OCI-LY1 (cell line): ENCODE data around the gene TMEM266.

Experiments
- H2AFZ ChIP-seq: fragments of 200-600 bp; sonication (generic), shearing (Covaris generic); 2 replicates; pipeline ENCODE4 v1.6.0; 2014; ENCODE audit warnings: antibody characterized with exemption, mild to moderate bottlenecking, low read length
- H3F3A ChIP-seq: fragments of 200-600 bp; sonication (generic), shearing (Covaris generic); 2 replicates; pipeline ENCODE4 v1.6.0; 2014; ENCODE audit warnings: mild to moderate bottlenecking, antibody characterized with exemption, low read length, moderate library complexity; ENCODE audit not compliant: insufficient read depth
- H3K27ac ChIP-seq: fragments of 200-600 bp; sonication (generic); 2 replicates; pipeline ENCODE4 v1.5.1; 2014; ENCODE audit warnings: low read length, mixed run types, mild to moderate bottlenecking, low read depth; ENCODE audit not compliant: poor library complexity, severe bottlenecking
- H3K27me3 ChIP-seq: fragments of 200-600 bp; sonication (generic); 2 replicates; pipeline ENCODE4 v1.6.0; 2014; ENCODE audit warnings: antibody characterized with exemption, mild to moderate bottlenecking, low read length, moderate library complexity; ENCODE audit not compliant: insufficient read depth
- H3K36me3 ChIP-seq: fragments of 200-600 bp; sonication (generic); 2 replicates; pipeline ENCODE4 v1.6.1; 2014; ENCODE audit warnings: mild to moderate bottlenecking, antibody characterized with exemption, low read length, moderate library complexity, mixed read lengths; ENCODE audit not compliant: insufficient read depth
- H3K4me1 ChIP-seq: fragments of 200-600 bp; sonication (generic); 2 replicates; pipeline ENCODE4 v1.5.1; 2014; ENCODE audit warnings: mild to moderate bottlenecking, low read length, moderate library complexity; ENCODE audit not compliant: insufficient read depth, severe bottlenecking
- H3K4me2 ChIP-seq: fragments of 200-600 bp; sonication (generic), shearing (Covaris generic); 2 replicates; pipeline ENCODE4 v1.6.1; 2014; ENCODE audit warnings: low read length
- H3K4me3 ChIP-seq: fragments of 200-600 bp; sonication (generic); 2 replicates; pipeline ENCODE4 v1.5.1; 2014; ENCODE audit warnings: low read length, low read depth, mild to moderate bottlenecking, mixed read lengths; ENCODE audit not compliant: poor library complexity, severe bottlenecking
- H3K79me2 ChIP-seq: fragments of 200-600 bp; shearing (Covaris generic); 2 replicates; pipeline ENCODE4 v1.6.1; 2016; ENCODE audit warnings: mixed run types, low read length, mixed read lengths; ENCODE audit not compliant: insufficient read depth
- H3K9ac ChIP-seq: fragments of 200-600 bp; sonication (generic), shearing (Covaris generic); 2 replicates; pipeline ENCODE4 v1.6.1; 2014; ENCODE audit warnings: mild to moderate bottlenecking, low read length, mixed read lengths
- H3K9me2 ChIP-seq: fragments of 200-600 bp; sonication (generic), shearing (Covaris generic); 2 replicates; pipeline ENCODE4 v1.6.1; 2014; ENCODE audit warnings: low read depth, mild to moderate bottlenecking, low read length, mixed read lengths
- H3K9me3 ChIP-seq: fragments of 200-600 bp; shearing (Covaris generic); 2 replicates; pipeline ENCODE4 v1.6.1; 2014; ENCODE audit warnings: low read length, mixed read lengths
- H4K20me1 ChIP-seq: fragments of 200-600 bp; sonication (generic), shearing (Covaris generic); 2 replicates; pipeline ENCODE4 v1.6.0; 2016; ENCODE audit warnings: mild to moderate bottlenecking, low read length; ENCODE audit not compliant: insufficient read depth
- CTCF ChIP-seq: fragments of 200-600 bp; sonication (generic), shearing (Covaris generic); IDR thresholded peaks from 2 replicates; pipeline ENCODE4 v1.5.1; 2017; ENCODE audit warnings: mild to moderate bottlenecking, antibody characterized with exemption, low read length, moderate library complexity, mixed read lengths
- EZH2 ChIP-seq: fragments of 200-600 bp; sonication (generic), shearing (Covaris generic); IDR thresholded peaks from 2 replicates; pipeline ENCODE4 v1.8.0; 2017; ENCODE audit warnings: borderline replicate concordance, mixed run types, mild to moderate bottlenecking, antibody characterized with exemption, low read length, moderate library complexity, mixed read lengths

Gene TMEM266

DNA sequence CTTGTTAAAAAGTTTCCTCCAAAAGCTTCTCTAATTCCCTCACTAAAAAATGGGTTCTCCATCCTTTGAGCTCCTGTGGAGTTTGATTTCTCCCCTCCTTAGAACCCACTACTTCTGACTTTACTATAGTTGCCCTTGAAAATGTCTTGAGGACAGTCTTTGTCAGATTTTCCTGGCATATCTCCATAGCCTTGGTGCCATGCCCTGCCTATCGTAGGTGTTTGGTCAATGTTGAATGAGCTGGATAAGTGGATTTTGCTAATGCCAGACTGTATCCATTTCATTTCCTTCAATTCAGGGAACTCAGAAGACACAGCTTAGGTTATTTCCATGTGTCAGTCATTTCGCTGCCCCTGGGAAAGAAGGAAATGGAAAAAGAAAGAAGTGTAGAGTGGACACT, 40.6 kb downstream of the TMEM266 start:
- H3K36me3 ChIP-seq: no peaks in the 10 kb centered on the region
- H3K4me1 ChIP-seq: no peaks in the 10 kb centered on the region
- no peak overlapping the region for H3K4me3 ChIP-seq
- no peaks in the 10 kb centered on the region for H3K79me2 ChIP-seq
- H3F3A ChIP-seq: no peaks in the 10 kb centered on the region
- H3K9ac ChIP-seq: no peak overlapping the region
- no peaks in the 10 kb centered on the region; the same call in 1 of the 2 replicates for H3K27me3 ChIP-seq
- no peak overlapping the region for H3K27ac ChIP-seq
- H3K9me2 ChIP-seq: no peaks in the 10 kb centered on the region
- TF ChIP-seq CTCF (no peak), EZH2 (no peak)
- no peaks in the 10 kb centered on the region for H4K20me1 ChIP-seq
- H3K9me3 ChIP-seq: no peaks in the 10 kb centered on the region
- H3K4me2 ChIP-seq: no peak overlapping the region
- no peak overlapping the region for H2AFZ ChIP-seq

GRCh38 chr15:76101655-76102054, 41.9 kb downstream of the TMEM266 start:
- Histone ChIP-seq H2AFZ (no peak overlapping the region), H3K27ac (no peak overlapping the region), H3K4me2 (no peak overlapping the region), H3K4me1 (no peaks in the 10 kb centered on the region), H3K4me3 (no peak overlapping the region), H4K20me1 (no peaks in the 10 kb centered on the region), H3K79me2 (no peaks in the 10 kb centered on the region), H3K9me3 (no peaks in the 10 kb centered on the region), H3K27me3 (no peaks in the 10 kb centered on the region; the same call in 1 of the 2 replicates), H3K36me3 (no peaks in the 10 kb centered on the region), H3K9ac (no peak overlapping the region), H3K9me2 (no peaks in the 10 kb centered on the region), H3F3A (no peaks in the 10 kb centered on the region)
- TF ChIP-seq EZH2 (no peak), CTCF (no peak)

- TF ChIP-seq CTCF (no peak), EZH2 (no peak)
- H3K79me2 ChIP-seq: no peaks in the 10 kb centered on the region
- no peak overlapping the region for H2AFZ ChIP-seq
- peaks cover 5% of the 10 kb centered on the region; the same call in 1 of the 2 replicates for H3K27me3 ChIP-seq
- H3K4me2 ChIP-seq: no peak overlapping the region
- H3K9ac ChIP-seq: no peak overlapping the region
- no peaks in the 10 kb centered on the region for H3K4me1 ChIP-seq
- no peak overlapping the region for H3K27ac ChIP-seq
- H3F3A ChIP-seq: no peaks in the 10 kb centered on the region
- no peaks in the 10 kb centered on the region for H4K20me1 ChIP-seq
- H3K9me3 ChIP-seq: no peaks in the 10 kb centered on the region
- no peaks in the 10 kb centered on the region for H3K9me2 ChIP-seq
- H3K4me3 ChIP-seq: no peak overlapping the region
- no peaks in the 10 kb centered on the region for H3K36me3 ChIP-seq
Measured at GRCh38 chr15:76105391-76105790, 45.6 kb downstream of the TMEM266 start.
